Nephron (organoid): ENCODE measurements around the gene MAMDC4.
A peak's percentile ranks its signal among the peaks of the same experiment; 100 is the strongest.

Experiments
- H3K27ac Mint-ChIP-seq, 3 experiments: 2 replicates each; pipeline ENCODE4 v1.8.0; 2020; ENCODE audit warnings: mixed read lengths in 3 of 3, mild to moderate bottlenecking in 2 of 3, moderate library complexity in 1 of 3
- H3K27me3 Mint-ChIP-seq: 2 replicates; pipeline ENCODE4 v1.8.0; 2021; ENCODE audit warnings: low read depth, mild to moderate bottlenecking, moderate library complexity, mixed read lengths
- H3K36me3 Mint-ChIP-seq: 2 replicates; pipeline ENCODE4 v1.8.0; 2020; ENCODE audit warnings: low read depth, mixed read lengths
- H3K4me1 Mint-ChIP-seq: 2 replicates; pipeline ENCODE4 v1.8.0; 2020; ENCODE audit warnings: mixed read lengths
- H3K4me3 Mint-ChIP-seq, 3 experiments: 2 replicates each; pipeline ENCODE4 v1.8.0; 2020; ENCODE audit warnings: mild to moderate bottlenecking in 3 of 3, mixed read lengths in 3 of 3, moderate library complexity in 2 of 3
- H3K9me3 Mint-ChIP-seq: 2 replicates; pipeline ENCODE4 v1.8.0; 2020; ENCODE audit warnings: mixed read lengths
- CTCF ChIP-seq, 3 experiments: fragments of 200-600 bp; sonication (generic); IDR thresholded peaks; one replicate each; pipeline ENCODE4 v1.5.0; 2021; ENCODE audit warnings: antibody characterized with exemption in 3 of 3; ENCODE audit not compliant: unreplicated experiment in 3 of 3

MAMDC4 gene

GRCh38 chr9:136902259-136902821 is 50.2 kb downstream of the MAMDC4 start:
- no peaks in the 10 kb centered on the region for H3K9me3 Mint-ChIP-seq
- peak overlapping the region in 1 of 3 experiments; percentile 15 for H3K27ac Mint-ChIP-seq
- no peak for TF ChIP-seq CTCF (IDR thresholded peaks at IDR 0.05; ENCODE audit: unreplicated experiment in 3 of 3)
- no peaks in the 10 kb centered on the region for H3K4me1 Mint-ChIP-seq
- peaks cover 39% of the 10 kb centered on the region for H3K36me3 Mint-ChIP-seq
- H3K4me3 Mint-ChIP-seq: no peak overlapping the region
- no peaks in the 10 kb centered on the region for H3K27me3 Mint-ChIP-seq

DNA sequence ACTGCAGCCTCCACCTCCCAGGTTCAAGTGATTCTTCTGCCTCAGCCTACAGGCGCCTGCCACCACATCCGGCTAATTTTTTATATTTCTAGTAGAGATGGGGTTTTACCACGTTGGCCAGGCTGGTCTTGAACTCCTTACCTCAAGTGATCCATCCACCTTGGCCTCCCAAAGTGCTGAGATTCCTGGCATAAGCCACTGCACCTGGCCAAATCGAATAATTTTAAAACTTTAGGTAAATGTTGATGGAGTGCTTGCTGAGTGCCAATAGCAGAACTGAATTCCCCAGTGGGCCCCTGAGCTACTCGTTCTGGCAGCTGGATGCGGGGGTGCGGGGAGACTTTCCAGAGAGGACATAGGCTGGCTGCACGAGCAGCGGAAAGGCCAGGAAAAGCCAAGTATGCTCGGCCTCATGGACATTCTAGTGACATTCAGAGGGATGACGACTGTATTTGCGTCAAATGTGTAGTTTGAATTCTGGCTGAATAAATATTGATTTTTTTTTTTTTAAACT is 51.0 kb downstream of the MAMDC4 start:
- no peaks in the 10 kb centered on the region for H3K4me1 Mint-ChIP-seq

GRCh38 chr9:136906266-136906665 is 54.1 kb downstream of the MAMDC4 start:
- Mint-ChIP-seq H3K27ac (no peak overlapping the region), H3K9me3 (no peaks in the 10 kb centered on the region), H3K36me3 (peaks cover 35% of the 10 kb centered on the region), H3K4me3 (no peak overlapping the region), H3K27me3 (no peaks in the 10 kb centered on the region), H3K4me1 (no peaks in the 10 kb centered on the region)
- TF ChIP-seq CTCF (IDR thresholded peaks at IDR 0.05; ENCODE audit: unreplicated experiment in 3 of 3): no peak

More for the DNA sequence above, 51.0 kb downstream of the MAMDC4 start:
- Mint-ChIP-seq H3K36me3 (peaks cover 39% of the 10 kb centered on the region), H3K27me3 (no peaks in the 10 kb centered on the region), H3K27ac (no peak overlapping the region), H3K9me3 (no peaks in the 10 kb centered on the region), H3K4me3 (no peak overlapping the region)
- no peak for TF ChIP-seq CTCF (IDR thresholded peaks at IDR 0.05; ENCODE audit: unreplicated experiment in 3 of 3)

GRCh38 chr9:136907011-136907914 is 55.1 kb downstream of the MAMDC4 start:
- H3K4me1 Mint-ChIP-seq: no peaks in the 10 kb centered on the region
- H3K9me3 Mint-ChIP-seq: no peaks in the 10 kb centered on the region
- H3K36me3 Mint-ChIP-seq: peaks cover 30% of the 10 kb centered on the region
- H3K27me3 Mint-ChIP-seq: no peaks in the 10 kb centered on the region
- H3K4me3 Mint-ChIP-seq: no peak overlapping the region
- H3K27ac Mint-ChIP-seq: no peak overlapping the region
- no peak for TF ChIP-seq CTCF (IDR thresholded peaks at IDR 0.05; ENCODE audit: unreplicated experiment in 3 of 3)
